Left hindlimb (tissue), 1 donor: ENCODE results near the gene ORC2.
"Not testable (repeated sequence)": the region's sequence is repeated elsewhere in the genome, so short reads cannot be mapped to it uniquely, and the experiment has no call there.

Experiments used
- DNase-seq: peaks from one replicate; pipeline ENCODE4 v3.0.0-alpha.2; 2018

The ORC2 gene

GRCh38 chr2:200930947-200931626 lies 32.4 kb downstream of the ORC2 start:
- no peak for DNase-seq

GRCh38 chr2:200929334-200930249 lies 33.9 kb downstream of the ORC2 start:
- DNase-seq = no peak

DNA sequence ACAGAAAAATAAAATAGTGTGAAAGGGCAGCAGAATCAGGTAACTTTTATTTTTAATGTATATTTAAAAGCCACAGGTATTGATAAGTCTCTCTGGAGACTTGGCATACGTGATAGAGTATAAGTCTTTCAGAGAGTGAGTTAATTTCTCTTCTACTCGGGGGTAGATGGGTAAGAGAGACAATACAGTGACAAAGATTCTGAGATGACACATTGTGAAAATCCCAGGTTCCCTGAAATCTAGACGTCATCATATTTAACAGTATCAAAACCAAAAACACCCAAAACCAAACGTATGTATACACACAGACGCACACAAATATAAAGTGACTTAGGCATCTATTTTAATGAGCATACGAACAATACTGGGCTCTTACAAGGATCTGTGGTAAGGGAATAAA lies 41.0 kb downstream of the ORC2 start:
- no peak for DNase-seq

DNA sequence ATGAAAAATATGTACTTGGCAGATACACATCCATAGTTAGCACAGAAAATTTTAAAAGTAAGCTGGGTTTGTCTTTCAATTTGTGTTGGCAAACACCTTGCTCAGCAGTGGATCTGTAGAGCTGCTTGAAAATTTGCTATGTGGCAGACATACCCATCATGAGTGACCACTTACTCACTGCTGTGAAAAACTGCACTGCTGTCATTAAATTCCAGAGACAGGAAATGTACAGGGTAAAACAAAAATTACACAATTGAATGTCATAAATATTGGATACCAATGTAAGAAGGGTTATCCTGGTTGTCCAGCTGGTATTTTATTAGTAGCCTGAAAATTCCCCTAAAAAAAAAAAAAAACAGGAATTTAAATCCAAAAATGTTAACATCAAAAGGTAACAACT lies 49.8 kb downstream of the ORC2 start:
- DNase-seq = no peak

DNA sequence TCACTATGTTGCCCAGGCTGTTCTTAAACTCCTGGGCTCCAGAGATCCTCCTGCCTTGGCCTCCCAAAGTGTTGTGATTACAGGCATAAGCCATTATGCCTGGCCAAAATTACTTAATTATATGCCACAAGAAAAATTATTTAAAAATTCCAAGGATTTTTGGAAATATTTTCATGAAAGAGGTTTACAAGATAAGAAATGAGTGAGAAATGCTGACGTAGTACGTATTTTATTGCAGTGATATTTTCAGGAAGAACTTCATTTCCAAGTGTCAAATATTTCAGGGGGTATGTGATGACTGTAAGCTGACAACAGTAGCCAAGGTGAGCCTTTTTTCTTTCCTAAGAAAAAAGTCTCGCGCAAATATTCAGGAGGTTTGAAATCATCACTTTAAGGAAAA lies 53.5 kb downstream of the ORC2 start:
- DNase-seq = no peak

- peak; percentile 40 for DNase-seq
These were observed 57.7 kb downstream of the ORC2 start for GRCh38 chr2:200905618-200906296.

GRCh38 chr2:200901459-200902072 lies 61.9 kb downstream of the ORC2 start:
- peak; percentile 68 for DNase-seq

GRCh38 chr2:200899482-200899881 lies 64.0 kb downstream of the ORC2 start:
- no peak for DNase-seq

GRCh38 chr2:200888704-200889625 lies 74.5 kb downstream of the ORC2 start, which contains the start of the genes NIF3L1 and PPIL3:
Gene NIF3L1, plus strand, starts transcription at chr2:200889371. Its CDS starts 2,573 bp downstream, at chr2:200891944.
Gene PPIL3, minus strand, starts transcription at chr2:200889077. Its CDS starts 1,462 bp downstream, at chr2:200887615.
- peak; percentile 98 for DNase-seq

GRCh38 chr2:200881715-200882249 lies 81.7 kb downstream of the ORC2 start:
- not testable (repeated sequence) for DNase-seq

GRCh38 chr2:200878289-200878880 lies 85.1 kb downstream of the ORC2 start:
- DNase-seq = no peak

DNA sequence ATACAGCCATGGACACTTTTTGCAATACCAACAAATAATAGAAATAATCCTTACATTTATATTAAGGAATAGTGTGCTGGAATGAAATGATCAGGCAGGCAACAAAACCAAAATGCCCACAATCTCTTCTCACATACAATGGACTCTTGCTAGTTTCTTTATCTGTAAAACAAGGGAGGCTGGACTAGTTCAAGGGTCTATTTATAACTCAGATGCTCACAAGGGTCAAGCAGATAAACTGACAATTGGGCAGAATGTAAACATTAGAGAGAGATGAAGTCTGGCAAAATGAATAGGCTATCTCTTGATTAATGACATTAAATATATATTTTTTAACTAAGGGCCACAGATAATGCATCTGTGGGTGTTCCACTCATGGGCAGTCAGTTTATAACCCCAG lies 86.0 kb downstream of the ORC2 start:
- DNase-seq = no peak

- DNase-seq = no peak
These were observed 89.9 kb downstream of the ORC2 start for GRCh38 chr2:200873560-200873959.

- DNase-seq = no peak
These were observed 92.3 kb downstream of the ORC2 start for GRCh38 chr2:200871151-200871550.

DNA sequence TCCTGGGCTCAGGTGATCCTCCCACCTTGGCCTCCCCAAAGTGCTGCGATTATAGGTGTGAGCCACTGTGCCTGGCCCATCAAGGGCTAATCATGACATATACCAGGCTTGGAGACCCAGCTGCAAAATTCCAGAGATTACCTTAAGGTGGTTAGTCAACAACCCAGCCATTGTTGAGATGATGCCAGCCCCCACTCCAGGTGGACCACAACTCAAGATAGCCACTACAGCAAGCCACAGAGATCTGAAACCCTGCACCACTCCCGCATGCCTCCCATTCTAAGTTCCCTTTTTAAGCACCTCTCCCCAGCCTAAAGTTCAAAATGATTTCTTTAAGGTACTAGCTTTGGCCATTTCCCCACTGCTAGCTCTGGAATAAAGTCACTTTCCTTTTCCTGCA lies 94.4 kb downstream of the ORC2 start:
- DNase-seq = no peak

DNA sequence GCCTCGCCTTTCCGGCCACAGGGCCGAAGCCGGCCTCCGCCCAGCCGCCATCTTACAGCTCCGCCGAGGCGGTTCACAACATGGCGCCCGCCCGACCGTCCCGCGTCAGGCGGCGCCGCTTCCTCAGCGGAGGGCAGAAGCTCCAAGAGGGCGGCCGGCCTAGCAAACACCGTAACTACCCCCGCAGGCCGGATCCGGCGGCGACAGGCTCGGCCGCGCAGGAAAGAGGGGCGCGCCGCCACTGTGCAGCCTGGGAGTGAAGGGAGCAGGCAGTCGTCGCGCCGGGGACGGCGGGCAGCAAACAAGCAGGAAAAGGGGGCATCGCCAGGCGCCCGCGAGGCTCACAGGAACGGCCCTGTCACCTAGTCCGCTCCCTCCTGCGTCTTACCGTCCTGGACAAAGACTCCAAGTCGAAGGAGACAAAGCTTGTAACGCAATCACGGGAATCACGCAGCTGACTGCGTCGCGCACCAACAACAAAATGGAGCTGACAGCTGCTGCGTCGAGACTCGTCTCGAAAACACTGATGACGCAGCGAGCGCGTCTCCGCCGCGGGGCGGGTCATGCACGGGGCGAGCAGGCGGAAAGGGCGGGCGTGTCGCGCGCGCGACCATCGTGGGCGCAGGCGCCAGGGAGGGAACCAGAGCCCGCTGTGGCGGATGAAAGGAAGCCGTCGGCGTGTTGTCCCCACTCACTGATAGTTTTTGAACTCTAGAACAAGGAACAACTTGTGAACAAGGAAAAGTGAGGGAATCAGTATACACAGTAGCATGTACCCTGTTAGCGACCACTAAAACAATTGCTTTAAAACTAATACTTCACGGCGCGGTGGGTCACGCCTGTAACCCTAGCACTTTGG lies 99.1 kb downstream of the ORC2 start, which contains the start of gene CLK1:
Gene CLK1, minus strand, starts transcription at position 483 of the 859 bp plus-strand sequence. CDS start 2,796 bp downstream, outside the sequence.
- DNase-seq = peak; percentile 97

DNA sequence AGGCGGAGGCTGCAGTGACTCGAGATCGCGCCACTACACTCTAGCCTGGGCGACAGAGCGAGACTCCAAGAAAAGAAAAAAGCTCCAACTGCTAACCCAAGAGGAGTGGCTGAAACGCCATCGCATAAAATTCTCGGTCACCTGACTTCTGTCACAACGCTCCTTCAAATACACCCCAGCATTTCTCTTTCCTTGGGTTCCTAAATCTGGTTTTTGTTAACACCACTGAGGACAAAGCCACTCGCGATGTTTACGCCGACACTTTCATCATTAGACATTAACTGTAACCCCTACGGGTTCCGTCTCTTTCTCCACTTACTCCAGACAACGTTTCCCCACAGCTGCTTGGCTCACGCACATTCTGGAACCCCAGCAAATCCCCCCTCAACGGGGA lies 99.7 kb downstream of the ORC2 start:
- no peak for DNase-seq

DNA sequence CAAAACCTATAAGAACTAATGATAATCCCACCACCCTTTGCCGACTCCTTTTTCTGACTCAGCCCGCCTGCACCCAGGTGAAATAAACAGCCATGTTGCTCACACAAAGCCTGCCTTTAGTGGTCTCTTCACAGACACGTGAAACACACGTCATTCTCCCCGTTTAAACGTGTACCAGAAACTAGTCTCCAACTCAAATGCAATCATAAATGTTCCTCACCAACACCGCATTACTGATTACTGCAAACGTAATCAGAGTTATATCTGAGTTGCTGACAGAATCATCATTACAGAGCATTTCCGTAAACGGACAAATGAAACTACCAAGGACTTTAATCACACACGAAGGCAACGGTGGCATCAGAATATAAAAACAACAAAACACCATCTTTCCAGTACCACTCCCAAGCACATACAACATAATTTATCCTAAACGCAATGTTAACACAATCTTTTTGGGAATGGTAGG lies 100.9 kb downstream of the ORC2 start:
- peak; percentile 38 for DNase-seq

DNA sequence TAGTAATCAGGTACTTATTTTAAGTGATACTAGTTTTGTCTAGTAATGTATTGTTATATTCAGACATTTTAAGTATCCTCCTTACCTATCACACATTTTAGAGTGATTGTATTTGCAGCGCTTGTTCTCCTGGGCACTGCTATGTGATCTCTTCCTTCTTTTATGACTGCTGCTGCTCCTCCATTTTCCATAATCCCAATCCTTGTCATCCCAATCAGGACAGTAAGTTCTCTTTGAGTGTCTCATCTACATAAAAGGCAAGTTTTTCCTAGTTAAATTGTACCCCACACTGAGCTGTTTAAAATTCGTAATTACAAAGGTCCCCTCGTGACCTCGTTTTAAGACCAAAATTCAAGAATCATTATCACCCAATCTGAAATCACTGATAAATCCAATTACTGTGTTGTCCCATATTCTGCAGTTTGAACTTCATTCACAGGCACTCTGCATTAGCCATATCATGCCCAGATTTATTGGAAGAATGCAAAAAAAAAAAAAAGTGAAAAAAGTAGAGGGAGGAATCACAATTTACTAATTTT lies 101.8 kb downstream of the ORC2 start:
- no peak for DNase-seq
